GM21619 (cell line): Measurements from ENCODE around the gene CACTIN.
"Not testable (repeated sequence)": the region's sequence is repeated elsewhere in the genome, so short reads cannot be mapped to it uniquely, and the experiment has no call there.

Experiments used
- ATAC-seq: cut with Tn5 transposase; IDR thresholded peaks from one replicate; pipeline ENCODE4 v1.9.1; 2021; ENCODE audit not compliant: unreplicated experiment

The CACTIN gene

GRCh38 chr19:3626473-3627350 is at the start of gene CACTIN:
Gene CACTIN (minus strand): TSS chr19:3626790. CDS start chr19:3626762, 28 bp downstream.
- ATAC-seq: peak; percentile 78

- no peak for ATAC-seq
These were observed 48.4 kb upstream of the CACTIN start for GRCh38 chr19:3674784-3675543.

GRCh38 chr19:3673506-3674439 is 47.2 kb upstream of the CACTIN start:
- no peak for ATAC-seq

GRCh38 chr19:3672993-3673392 is 46.4 kb upstream of the CACTIN start:
- no peak for ATAC-seq

- ATAC-seq: no peak
These were observed 46.0 kb upstream of the CACTIN start for GRCh38 chr19:3672575-3672948.

GRCh38 chr19:3671680-3672574 is 45.3 kb upstream of the CACTIN start:
- ATAC-seq: no peak

- no peak for ATAC-seq
These were observed 44.4 kb upstream of the CACTIN start for GRCh38 chr19:3670796-3671679.

- no peak for ATAC-seq
These were observed 43.6 kb upstream of the CACTIN start for GRCh38 chr19:3669947-3670795.

GRCh38 chr19:3669082-3669946 is 42.7 kb upstream of the CACTIN start:
- ATAC-seq: no peak

GRCh38 chr19:3668331-3669081 is 41.9 kb upstream of the CACTIN start:
- ATAC-seq: no peak

GRCh38 chr19:3667766-3668165 is 41.2 kb upstream of the CACTIN start:
- no peak for ATAC-seq

GRCh38 chr19:3667037-3667638 is 40.5 kb upstream of the CACTIN start:
- ATAC-seq: no peak

- not testable (repeated sequence) for ATAC-seq
These were observed 39.9 kb upstream of the CACTIN start for GRCh38 chr19:3666545-3666856.

GRCh38 chr19:3665681-3666544 is 39.3 kb upstream of the CACTIN start:
- no peak for ATAC-seq
